Endothelial cell of umbilical vein (primary cell): ENCODE data around the gene IL23A. TPM values are rescaled to one million over a fixed set of nuclear protein-coding genes. Genes with fewer than 3 reads are reported as not detected.
A peak's percentile ranks its signal among the peaks of the same experiment; 100 is the strongest.

Source experiments
- Bru-seq: library from RNA; stranded (reverse); fragments of 400-500 nt; gene quantifications from one replicate; lab custom pipeline; 2021; lab: Mats Ljungman, UMichigan
- BruChase-seq, 2 experiments: library from RNA; stranded (reverse); fragments of 400-500 nt; gene quantifications; one replicate each; lab custom pipeline; 2021; lab: Mats Ljungman, UMichigan
- BruUV-seq: library from RNA; stranded (reverse); fragments of 400-500 nt; replicated peaks from 2 replicates; lab custom pipeline; 2021; lab: Mats Ljungman, UMichigan
- CTCF ChIA-PET: fragments of 300-600, 350-600 bp; sonication (Branson Sonifier 250); formaldehyde crosslinking; loops from one replicate; lab custom pipeline; 2021; ENCODE audit warnings: antibody characterized with exemption, inconsistent platforms; lab: Charles Lee
- POLR2A ChIA-PET: fragments of 300-600, 350-600 bp; sonication (Branson Sonifier 250); formaldehyde crosslinking; loops from one replicate; lab custom pipeline; 2021; ENCODE audit warnings: antibody characterized with exemption, inconsistent platforms; lab: Charles Lee
- DNase-seq: peaks from one replicate; pipeline ENCODE4 v3.0.0-alpha.2; 2011; ENCODE audit warnings: low read depth, low spot score
- FAIRE-seq: peaks from 2 replicates; lab custom pipeline; 2011; peaks lifted over from hg19 to GRCh38; lab: Jason Lieb, UNC
- H2AFZ ChIP-seq: 2 replicates; pipeline ENCODE4 v1.6.0; 2012; ENCODE audit warnings: low read depth, low read length, control low read depth, inconsistent platforms
- H3K27ac ChIP-seq: 2 replicates; pipeline ENCODE4 v1.5.1; 2011; ENCODE audit warnings: low read depth, mild to moderate bottlenecking, control low read depth, low read length, moderate library complexity; ENCODE audit not compliant: insufficient read depth
- H3K27me3 ChIP-seq, 2 experiments: 2 replicates each; pipeline versions ENCODE4 v1.6.0 to v1.6.1; 2011; ENCODE audit warnings: low read length in 2 of 2, mixed read lengths in 1 of 2; ENCODE audit not compliant: control insufficient read depth in 2 of 2, insufficient read depth in 2 of 2
- H3K36me3 ChIP-seq, 2 experiments: 2 replicates in 1 of 2; 3 replicates in 1 of 2; pipeline ENCODE4 v1.5.1; 2011; ENCODE audit warnings: low read length in 2 of 2, mild to moderate bottlenecking in 1 of 2, moderate library complexity in 1 of 2; ENCODE audit not compliant: control insufficient read depth in 2 of 2, insufficient read depth in 2 of 2; ENCODE audit errors: extremely low read depth in 1 of 2
- H3K4me1 ChIP-seq: 3 replicates; pipeline ENCODE4 v1.5.1; 2011; ENCODE audit warnings: mild to moderate bottlenecking, low read length; ENCODE audit not compliant: control insufficient read depth, insufficient read depth; ENCODE audit errors: extremely low read depth
- H3K4me2 ChIP-seq: 2 replicates; pipeline ENCODE4 v1.6.1; 2011; ENCODE audit warnings: low read length, control low read depth, mixed read lengths; ENCODE audit not compliant: insufficient read depth
- H3K4me3 ChIP-seq, 3 experiments: fragments of 200-600 bp in 1 of 3; sonication (generic), shearing (Covaris generic) in 1 of 3; replicated peaks in 1 of 3; 2 replicates each; pipeline ENCODE4 v1.5.1; 2011 to 2016; ENCODE audit warnings: control low read depth in 3 of 3, low read length in 3 of 3, mild to moderate bottlenecking in 2 of 3, inconsistent platforms in 1 of 3, low read depth in 1 of 3, moderate library complexity in 1 of 3; ENCODE audit not compliant: insufficient read depth in 1 of 3
- H3K79me2 ChIP-seq: 2 replicates; pipeline ENCODE4 v1.6.0; 2012; ENCODE audit warnings: low read length, inconsistent platforms; ENCODE audit not compliant: control insufficient read depth, insufficient read depth
- H3K9ac ChIP-seq: replicated peaks from 2 replicates; pipeline ENCODE3; 2011; ENCODE audit warnings: low read length, control low read depth; ENCODE audit not compliant: insufficient read depth; ENCODE audit errors: extremely low read depth
- H3K9me1 ChIP-seq: replicated peaks from 3 replicates; pipeline ENCODE4 v1.6.0; 2011; ENCODE audit warnings: mild to moderate bottlenecking, low read length; ENCODE audit not compliant: control insufficient read depth, insufficient read depth; ENCODE audit errors: extremely low read depth
- H3K9me3 ChIP-seq: replicated peaks from 2 replicates; pipeline ENCODE4 v1.5.1; 2012; ENCODE audit warnings: low read length, inconsistent platforms; ENCODE audit not compliant: control insufficient read depth, insufficient read depth
- H4K20me1 ChIP-seq: replicated peaks from 2 replicates; pipeline ENCODE3; 2011; ENCODE audit warnings: mild to moderate bottlenecking, low read length; ENCODE audit not compliant: control insufficient read depth, insufficient read depth; ENCODE audit errors: extremely low read depth
- EZH2 ChIP-seq: IDR thresholded peaks from 2 replicates; pipeline ENCODE4 v1.6.1; 2012; ENCODE audit warnings: borderline replicate concordance, low read depth, mild to moderate bottlenecking, moderate library complexity, low read length, inconsistent platforms; ENCODE audit not compliant: severe bottlenecking
- FOS ChIP-seq: IDR thresholded peaks from 2 replicates; pipeline ENCODE4 v1.6.1; 2011; ENCODE audit warnings: mild to moderate bottlenecking, low read length, moderate library complexity, borderline replicate concordance; ENCODE audit not compliant: insufficient read depth
- GATA2 ChIP-seq: IDR thresholded peaks from 2 replicates; pipeline ENCODE4 v1.7.0; 2011; ENCODE audit warnings: low read depth, mild to moderate bottlenecking, moderate library complexity, mixed read lengths, low read length; ENCODE audit not compliant: insufficient read length, insufficient read depth
- JUN ChIP-seq: IDR thresholded peaks from 2 replicates; pipeline ENCODE4 v1.6.1; 2011; ENCODE audit warnings: borderline replicate concordance, low read depth; ENCODE audit not compliant: insufficient read length, insufficient read depth
- MYC ChIP-seq: IDR thresholded peaks from one replicate; pipeline ENCODE4 v1.6.1; 2011; ENCODE audit warnings: mild to moderate bottlenecking, low read depth, low read length
- POLR2A ChIP-seq: IDR thresholded peaks from 2 replicates; pipeline ENCODE4 v1.6.1; 2012; ENCODE audit warnings: low read depth, mild to moderate bottlenecking, control low read depth, low read length
- POLR2AphosphoS5 ChIP-seq: IDR thresholded peaks from 2 replicates; pipeline ENCODE4 v1.6.1; 2012; ENCODE audit warnings: low read depth, mild to moderate bottlenecking, control low read depth, low read length, moderate library complexity; ENCODE audit not compliant: insufficient read depth
- dilution Hi-C: fragments of 300-500 bp; cut with MboI; formaldehyde crosslinking; loops from one replicate; pipeline ENCODE4 v1.15.0; 2019; ENCODE audit warnings: low sequenced_read_pairs; ENCODE audit not compliant: extremely low pct_ligation_motif_present
- intact Hi-C: fragments of 100-400 bp; cut with micrococcal nuclease; formaldehyde crosslinking; loops from one replicate; pipeline ENCODE4 v1.10.0; 2022
- long read RNA-seq: library from polyadenylated mRNA; stranded (forward); transcript quantifications from one replicate; pipeline ENCODE4 v2.0.0, GENCODE V29; 2021
- polyA minus RNA-seq, 3 experiments: library from RNA; depleted of rRNA, polyadenylated mRNA; stranded (reverse); fragments of >200 nt; gene quantifications; 1 replicate in 1 of 3; 2 replicates in 2 of 3; pipeline ENCODE4 v1.2.3, GENCODE V29; 2011
- polyA plus RNA-seq, 4 experiments: library from polyadenylated mRNA; depleted of rRNA in 3 of 4; stranded (reverse) in 3 of 4; unstranded in 1 of 4; fragments of >200 nt; gene quantifications; 2 replicates each; pipeline versions ENCODE4 v1.2.1 to v1.2.3, GENCODE V29; 2011 to 2012; ENCODE audit warnings: missing spikeins in 1 of 4
- total RNA-seq: library from RNA; stranded (reverse); gene quantifications from 2 replicates; pipeline ENCODE4 v1.2.3, GENCODE V29; 2021
- TF ChIP-seq, protein P1 (sequence below), 2 donors: IDR thresholded peaks; 1 replicate in 1 of 2; 2 replicates in 1 of 2; pipeline ENCODE4 v1.5.1; 2011; ENCODE audit warnings: low read length in 2 of 2, mild to moderate bottlenecking in 2 of 2, moderate library complexity in 2 of 2, control low read depth in 1 of 2, inconsistent platforms in 1 of 2, low read depth in 1 of 2; ENCODE audit not compliant: insufficient read depth in 1 of 2; ENCODE audit errors: extremely low read depth in 1 of 2
- TF ChIP-seq, protein P2 (sequence below): IDR thresholded peaks from 2 replicates; pipeline ENCODE4 v1.6.1; 2011; ENCODE audit not compliant: insufficient read depth, insufficient read length

The IL23A gene, protein sequence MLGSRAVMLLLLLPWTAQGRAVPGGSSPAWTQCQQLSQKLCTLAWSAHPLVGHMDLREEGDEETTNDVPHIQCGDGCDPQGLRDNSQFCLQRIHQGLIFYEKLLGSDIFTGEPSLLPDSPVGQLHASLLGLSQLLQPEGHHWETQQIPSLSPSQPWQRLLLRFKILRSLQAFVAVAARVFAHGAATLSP
- total RNA-seq, result not detected in 2 replicates
- polyA plus RNA-seq, result 0.12 TPM in 1 of 2 replicates, not detected in the other
- polyA plus RNA-seq (2011; cell fraction: cytosol; rRNA removed), result 0.14 and 0.26 TPM in 2 replicates
- 0.16 and 0.60 TPM in 2 replicates for polyA plus RNA-seq (2011; cell fraction: nucleus; rRNA removed)
- 0.34 TPM in 1 of 2 replicates, not detected in the other for polyA plus RNA-seq (2012)
- 0.51 TPM in 1 of 2 replicates, not detected in the other for polyA minus RNA-seq
- not detected for polyA minus RNA-seq (2011; cell fraction: cytosol; rRNA and poly(A)+ RNA removed)
- not detected in 2 replicates for polyA minus RNA-seq (2011; cell fraction: nucleus; rRNA and poly(A)+ RNA removed)
- Bru-seq, nascent RNA, result percentile 35 among the genes with signal in this experiment
- BruChase-seq, experiment 1, labeled RNA remaining after a 6-hour chase, result not detected
- not detected for BruChase-seq, experiment 2, labeled RNA remaining after a 2-hour chase
- long read RNA-seq, partial matches to known transcripts, result 0 of 2 reads
- long read RNA-seq, other reads (novel, unspliced or antisense), result 2 of 2 reads

- no peaks in the 10 kb centered on the region for H3K9me3 ChIP-seq
- H3K36me3 ChIP-seq, result peaks cover 4 to 13% of the 10 kb centered on the region in 2 experiments
- H3K27ac ChIP-seq, result no peak within 1 kb of the TSS
- ChIA-PET POLR2A (no interaction called here), CTCF (interaction anchor here (0.9 to 1.3 kb wide), 4 partner anchors 12 to 126 kb away, joined by 3 to 4 read pairs (median 3); partner anchors contain the start of gene CNPY2)
- peaks cover 7% of the 10 kb centered on the region for H3K4me1 ChIP-seq
- intact Hi-C loops, result no loop called here
- H3K4me3 ChIP-seq, result no peak within 1 kb of the TSS
- H3K9ac ChIP-seq, result no peak within 1 kb of the TSS
- no peaks in the 10 kb centered on the region for H4K20me1 ChIP-seq
- FAIRE-seq (no peak), DNase-seq (peak; percentile 23)
- dilution Hi-C loops, result no loop called here
- H3K79me2 ChIP-seq, result no peaks in the 10 kb centered on the region
- H3K4me2 ChIP-seq, result no peak within 1 kb of the TSS
- TF ChIP-seq GATA2, result no peak
- TF ChIP-seq MYC, result no peak
- TF ChIP-seq FOS, result no peak
- TF ChIP-seq, protein P1, sequence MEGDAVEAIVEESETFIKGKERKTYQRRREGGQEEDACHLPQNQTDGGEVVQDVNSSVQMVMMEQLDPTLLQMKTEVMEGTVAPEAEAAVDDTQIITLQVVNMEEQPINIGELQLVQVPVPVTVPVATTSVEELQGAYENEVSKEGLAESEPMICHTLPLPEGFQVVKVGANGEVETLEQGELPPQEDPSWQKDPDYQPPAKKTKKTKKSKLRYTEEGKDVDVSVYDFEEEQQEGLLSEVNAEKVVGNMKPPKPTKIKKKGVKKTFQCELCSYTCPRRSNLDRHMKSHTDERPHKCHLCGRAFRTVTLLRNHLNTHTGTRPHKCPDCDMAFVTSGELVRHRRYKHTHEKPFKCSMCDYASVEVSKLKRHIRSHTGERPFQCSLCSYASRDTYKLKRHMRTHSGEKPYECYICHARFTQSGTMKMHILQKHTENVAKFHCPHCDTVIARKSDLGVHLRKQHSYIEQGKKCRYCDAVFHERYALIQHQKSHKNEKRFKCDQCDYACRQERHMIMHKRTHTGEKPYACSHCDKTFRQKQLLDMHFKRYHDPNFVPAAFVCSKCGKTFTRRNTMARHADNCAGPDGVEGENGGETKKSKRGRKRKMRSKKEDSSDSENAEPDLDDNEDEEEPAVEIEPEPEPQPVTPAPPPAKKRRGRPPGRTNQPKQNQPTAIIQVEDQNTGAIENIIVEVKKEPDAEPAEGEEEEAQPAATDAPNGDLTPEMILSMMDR (IDR thresholded peaks at IDR 0.05; ENCODE audit: extremely low read depth in 1 of 2, insufficient read depth in 1 of 2, low read depth in 1 of 2, low read length in 2 of 2), result no peak
- TF ChIP-seq JUN, result no peak
- no peak for TF ChIP-seq EZH2
- TF ChIP-seq, protein P2, sequence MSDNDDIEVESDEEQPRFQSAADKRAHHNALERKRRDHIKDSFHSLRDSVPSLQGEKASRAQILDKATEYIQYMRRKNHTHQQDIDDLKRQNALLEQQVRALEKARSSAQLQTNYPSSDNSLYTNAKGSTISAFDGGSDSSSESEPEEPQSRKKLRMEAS, result no peak
- TF ChIP-seq POLR2A, result no peak
- no peak for TF ChIP-seq POLR2AphosphoS5
- no peaks in the 10 kb centered on the region for H3K27me3 ChIP-seq
- peak within 1 kb of the TSS; percentile 28 for H2AFZ ChIP-seq
- no peaks in the 10 kb centered on the region for H3K9me1 ChIP-seq
- no TSS peak for BruUV-seq
Observed at GRCh38 chr12:56338308-56339157, at the start of gene IL23A. Gene IL23A (plus strand): TSS chr12:56338884. CDS start chr12:56339045, 161 bp downstream.
